H1 (cell line): ENCODE measurements around the gene SAP30. TPM values are rescaled to one million over a fixed set of nuclear protein-coding genes. Genes with fewer than 3 reads are reported as not detected.

Experiments used
- ASH2L ChIP-seq: fragments of 200-600, 300-600 bp; sonication (generic); IDR thresholded peaks from one replicate; pipeline ENCODE4 v1.7.1; 2017; ENCODE audit warnings: low read length
- ATF3 ChIP-seq: IDR thresholded peaks from 2 replicates; pipeline ENCODE4 v1.6.1; 2011; ENCODE audit warnings: low read depth, mild to moderate bottlenecking, low read length; ENCODE audit not compliant: insufficient read depth
- BACH1 ChIP-seq: IDR thresholded peaks from 2 replicates; pipeline ENCODE4 v1.6.1; 2012; ENCODE audit warnings: low read length, improper control_type of control experiment
- BCL11A ChIP-seq, 2 experiments: IDR thresholded peaks; one replicate each; pipeline ENCODE4 v1.6.1; 2011; ENCODE audit warnings: low read depth in 2 of 2, low read length in 2 of 2, mild to moderate bottlenecking in 2 of 2
- CHD2 ChIP-seq: IDR thresholded peaks from 2 replicates; pipeline ENCODE4 v1.6.1; 2012; ENCODE audit warnings: low read length, improper control_type of control experiment
- CTCF ChIP-seq, 3 experiments: IDR thresholded peaks; 1 replicate in 2 of 3; 2 replicates in 1 of 3; pipeline versions ENCODE4 v1.5.1 to v1.6.1; 2011; ENCODE audit warnings: low read length in 3 of 3, mild to moderate bottlenecking in 3 of 3, inconsistent platforms in 2 of 3, low read depth in 1 of 3, moderate library complexity in 1 of 3; ENCODE audit not compliant: insufficient read depth in 1 of 3; ENCODE audit errors: control extremely low read depth in 1 of 3
- EGR1 ChIP-seq: IDR thresholded peaks from 2 replicates; pipeline ENCODE4 v1.6.1; 2011; ENCODE audit warnings: low read depth, low read length, borderline replicate concordance
- EP300 ChIP-seq, 2 experiments: IDR thresholded peaks; 1 replicate in 1 of 2; 2 replicates in 1 of 2; pipeline ENCODE4 v1.6.1; 2011 to 2012; ENCODE audit warnings: low read depth in 2 of 2, low read length in 2 of 2, mild to moderate bottlenecking in 2 of 2, borderline replicate concordance in 1 of 2, inconsistent platforms in 1 of 2, moderate library complexity in 1 of 2
- GABPA ChIP-seq: IDR thresholded peaks from 2 replicates; pipeline ENCODE4 v1.6.1; 2011; ENCODE audit warnings: mild to moderate bottlenecking, low read length, moderate library complexity, borderline replicate concordance; ENCODE audit not compliant: insufficient read depth
- GTF2F1 ChIP-seq: IDR thresholded peaks from 2 replicates; pipeline ENCODE4 v1.6.1; 2012; ENCODE audit warnings: low read depth, low read length, improper control_type of control experiment, borderline replicate concordance
- HDAC6 ChIP-seq: IDR thresholded peaks from one replicate; pipeline ENCODE4 v1.7.1; 2012; ENCODE audit warnings: low read depth, mild to moderate bottlenecking, inconsistent platforms, low read length, moderate library complexity
- KDM5A ChIP-seq: fragments of 200-600 bp; IDR thresholded peaks from 2 replicates; pipeline ENCODE4 v1.7.1; 2012; ENCODE audit warnings: mild to moderate bottlenecking, low read length, inconsistent platforms, mixed read lengths
- RBBP5 ChIP-seq: IDR thresholded peaks from 2 replicates; pipeline ENCODE4 v1.7.1; 2012; ENCODE audit warnings: low read depth, mild to moderate bottlenecking, inconsistent platforms, low read length, moderate library complexity, borderline replicate concordance
- RXRA ChIP-seq: IDR thresholded peaks from 2 replicates; pipeline ENCODE4 v1.6.1; 2011; ENCODE audit warnings: low read depth, mild to moderate bottlenecking, low read length, moderate library complexity; ENCODE audit not compliant: insufficient read depth
- SIRT6 ChIP-seq: IDR thresholded peaks from one replicate; pipeline ENCODE4 v1.7.1; 2012; ENCODE audit warnings: low read length, inconsistent platforms
- SIX5 ChIP-seq: IDR thresholded peaks from 2 replicates; pipeline ENCODE4 v1.6.1; 2011; ENCODE audit warnings: mild to moderate bottlenecking, low read depth, low read length
- SP2 ChIP-seq: IDR thresholded peaks from 2 replicates; pipeline ENCODE4 v1.6.1; 2012; ENCODE audit warnings: mild to moderate bottlenecking, low read length, inconsistent platforms
- TAF1 ChIP-seq: IDR thresholded peaks from 2 replicates; pipeline ENCODE4 v1.6.1; 2011; ENCODE audit warnings: mild to moderate bottlenecking, low read depth, low read length
- TAF7 ChIP-seq: optimal IDR thresholded peaks from 2 replicates; pipeline ENCODE3; 2011; ENCODE audit warnings: low read depth, mild to moderate bottlenecking, inconsistent platforms, low read length, moderate library complexity, borderline replicate concordance
- TBP ChIP-seq: IDR thresholded peaks from 2 replicates; pipeline ENCODE4 v1.6.1; 2011; ENCODE audit warnings: low read depth, low read length, improper control_type of control experiment
- TCF12 ChIP-seq: IDR thresholded peaks from 2 replicates; pipeline ENCODE4 v1.6.1; 2011; ENCODE audit warnings: low read depth, mild to moderate bottlenecking, low read length
- YY1 ChIP-seq: IDR thresholded peaks from 2 replicates; pipeline ENCODE4 v1.6.1; 2011; ENCODE audit warnings: low read depth, mild to moderate bottlenecking, low read length
- polyA plus RNA-seq, 7 experiments: library from polyadenylated mRNA; depleted of rRNA in 3 of 7; stranded (reverse) in 5 of 7; unstranded in 2 of 7; fragments of >200 nt in 5 of 7; fragments of 200-250 nt in 2 of 7; gene quantifications; 1 replicate in 5 of 7; 2 replicates in 1 of 7; 4 replicates in 1 of 7; pipeline versions ENCODE4 v1.2.1 to v1.2.3, GENCODE V29; 2011 to 2013; ENCODE audit warnings: missing spikeins in 2 of 7, mixed read lengths in 2 of 7
- total RNA-seq: library from RNA; stranded (reverse); fragmentation: NEBNext Ultra II Directional; extraction: Animal tissue kit (Norgen Biotek cat#: 25700); gene quantifications from 2 replicates; pipeline ENCODE4 v1.2.1, GENCODE V29; 2021

SAP30 gene
- total and polyA plus RNA-seq, 2 of the 8 experiments (the other 6 are each of a cell fraction or from before 2014, with no cell fraction given), result 7.7 to 21.1 TPM

GRCh38 chr4:173334085-173334890 is 36.5 kb upstream of the SAP30 start, which contains the start of gene HMGB2 (continued):
- TF ChIP-seq CTCF (IDR thresholded peaks at IDR 0.05; ENCODE audit: control extremely low read depth in 1 of 3, insufficient read depth in 1 of 3, low read depth in 1 of 3, low read length in 3 of 3), result no peak
- TF ChIP-seq HDAC6, result no peak
- no peak for TF ChIP-seq SIRT6
- TF ChIP-seq TBP, result peak; percentile 96
- TF ChIP-seq TAF1, result peak; percentile 99
- TF ChIP-seq TAF7, result peak; percentile 96
- peak; percentile 72 for TF ChIP-seq CHD2
- no peak; the same call in 1 of the 2 replicates for TF ChIP-seq KDM5A
- TF ChIP-seq RXRA, result no peak
- TF ChIP-seq BCL11A (IDR thresholded peaks at IDR 0.05; ENCODE audit: low read depth in 2 of 2, low read length in 2 of 2), result no peak
- no peak for TF ChIP-seq SIX5
- TF ChIP-seq EGR1, result no peak
- peak; percentile 16 for TF ChIP-seq ASH2L
- TF ChIP-seq GABPA, result no peak
- peak; percentile 91 for TF ChIP-seq YY1
- no peak for TF ChIP-seq ATF3
- peak in 1 of 2 experiments; percentile 11; a peak in 1 of 3 replicates for TF ChIP-seq EP300 (IDR thresholded peaks at IDR 0.05; ENCODE audit: borderline replicate concordance in 1 of 2, low read depth in 2 of 2, low read length in 2 of 2)
- peak; percentile 43; the same call in 1 of the 2 replicates for TF ChIP-seq SP2
- TF ChIP-seq TCF12, result no peak
- no peak; the same call in 1 of the 2 replicates for TF ChIP-seq BACH1
- TF ChIP-seq GTF2F1, result peak; percentile 76
- TF ChIP-seq RBBP5, result no peak
